ENCODE results near the gene IFNGR1.

GRCh38 chr6:137177611-137178010, 41.6 kb downstream of the IFNGR1 start:
- no peak for TF ChIP-seq FOXK2 (IDR thresholded peaks at IDR 0.05)
- TF ChIP-seq CTBP1 (IDR thresholded peaks at IDR 0.05; ENCODE audit: borderline replicate concordance) = no peak
- TF ChIP-seq ELF4 (IDR thresholded peaks at IDR 0.05) = no peak
- TF ChIP-seq FOXM1 (IDR thresholded peaks at IDR 0.05; ENCODE audit: borderline replicate concordance) = no peak
- no peak for TF ChIP-seq L3MBTL2 (conservative IDR thresholded peaks at IDR 0.05)
- no peak for TF ChIP-seq LEF1 (IDR thresholded peaks at IDR 0.05; ENCODE audit: borderline replicate concordance)
- TF ChIP-seq SP1 (IDR thresholded peaks at IDR 0.05) = no peak
- TF ChIP-seq BHLHE40 (IDR thresholded peaks at IDR 0.05; ENCODE audit: borderline replicate concordance) = no peak
- no peak for TF ChIP-seq NFRKB (IDR thresholded peaks at IDR 0.05)
- TF ChIP-seq ARNT (IDR thresholded peaks at IDR 0.05) = no peak
